AG04450 (cell line): ENCODE measurements around the gene TRDN. TPM values are rescaled to one million over a fixed set of nuclear protein-coding genes. Genes with fewer than 3 reads are reported as not detected.

ENCODE experiments used
- CTCF ChIA-PET: fragments of 300-600, 350-600 bp; formaldehyde crosslinking; extraction: SDS; loops from one replicate; lab custom pipeline; 2022; ENCODE audit warnings: antibody characterized with exemption, inconsistent platforms; lab: Charles Lee
- POLR2A ChIA-PET: fragments of 350-600 bp; formaldehyde crosslinking; extraction: SDS; loops from one replicate; lab custom pipeline; 2021; ENCODE audit warnings: antibody characterized with exemption, inconsistent platforms; lab: Yijun Ruan, JAX
- DNase-seq: peaks from one replicate; pipeline ENCODE4 v3.0.0-alpha.2; 2011; ENCODE audit warnings: low read depth, low spot score
- H3K27ac ChIP-seq: one replicate; pipeline ENCODE4 v1.5.1; 2012; ENCODE audit warnings: low read depth, low read length, control low read depth
- H3K27me3 ChIP-seq: one replicate; pipeline ENCODE4 v1.6.0; 2012; ENCODE audit warnings: low read length; ENCODE audit not compliant: control insufficient read depth, insufficient read depth
- H3K4me3 ChIP-seq: 2 replicates; pipeline ENCODE4 v1.5.1; 2011; ENCODE audit warnings: mild to moderate bottlenecking, low read depth, low read length, control low read depth
- H3K9me3 ChIP-seq: 2 replicates; pipeline ENCODE4 v1.5.1; 2012; ENCODE audit warnings: low read length; ENCODE audit not compliant: control insufficient read depth, insufficient read depth
- CTCF ChIP-seq: IDR thresholded peaks from 2 replicates; pipeline ENCODE4 v1.5.1; 2011; ENCODE audit warnings: low read depth, low read length, control low read depth, inconsistent platforms
- polyA plus RNA-seq: library from polyadenylated mRNA; depleted of rRNA; stranded (reverse); fragments of >200 nt; gene quantifications from 2 replicates; pipeline ENCODE4 v1.2.3, GENCODE V29; 2011

Gene TRDN
- polyA plus RNA-seq, 1 experiment, result not detected

GRCh38 chr6:123210645-123211044 is 426.1 kb downstream of the TRDN start:
- POLR2A ChIA-PET, result no interaction called here
- TF ChIP-seq CTCF, result no peak
- Histone ChIP-seq H3K9me3 (peaks cover 3% of the 10 kb centered on the region; the same call in 1 of the 2 replicates), H3K27ac (no peak overlapping the region), H3K27me3 (no peaks in the 10 kb centered on the region), H3K4me3 (no peak overlapping the region)
- CTCF ChIA-PET, result no interaction called here
- DNase-seq, result no peak

GRCh38 chr6:123207967-123208510 is 428.7 kb downstream of the TRDN start:
- no peak overlapping the region for H3K27ac ChIP-seq
- DNase-seq, result no peak
- POLR2A ChIA-PET, result no interaction called here
- peaks cover 4% of the 10 kb centered on the region; the same call in 1 of the 2 replicates for H3K9me3 ChIP-seq
- H3K4me3 ChIP-seq, result no peak overlapping the region
- CTCF ChIA-PET, result no interaction called here
- no peaks in the 10 kb centered on the region for H3K27me3 ChIP-seq
- TF ChIP-seq CTCF, result no peak

GRCh38 chr6:123203928-123204327 is 432.8 kb downstream of the TRDN start:
- peaks cover 13% of the 10 kb centered on the region for H3K9me3 ChIP-seq
- H3K4me3 ChIP-seq, result no peak overlapping the region
- H3K27ac ChIP-seq, result no peak overlapping the region
- no peaks in the 10 kb centered on the region for H3K27me3 ChIP-seq
- POLR2A ChIA-PET, result no interaction called here
- no peak for TF ChIP-seq CTCF
- CTCF ChIA-PET, result no interaction called here
- no peak for DNase-seq

GRCh38 chr6:123201869-123202372 is 434.8 kb downstream of the TRDN start:
- no peaks in the 10 kb centered on the region for H3K27me3 ChIP-seq
- no peak for DNase-seq
- H3K9me3 ChIP-seq, result peaks cover 10% of the 10 kb centered on the region
- POLR2A ChIA-PET, result no interaction called here
- CTCF ChIA-PET, result no interaction called here
- H3K27ac ChIP-seq, result no peak overlapping the region
- no peak for TF ChIP-seq CTCF
- H3K4me3 ChIP-seq, result no peak overlapping the region

GRCh38 chr6:123193298-123193697 is 443.5 kb downstream of the TRDN start:
- POLR2A ChIA-PET, result no interaction called here
- no peak for DNase-seq
- CTCF ChIA-PET, result no interaction called here
- TF ChIP-seq CTCF, result no peak
- Histone ChIP-seq H3K27me3 (no peaks in the 10 kb centered on the region), H3K9me3 (peaks cover 3% of the 10 kb centered on the region; the same call in 1 of the 2 replicates), H3K4me3 (no peak overlapping the region), H3K27ac (no peak overlapping the region)
